Activated naive CD4-positive, alpha-beta T cell treated with anti-CD3 and anti-CD28 coated beads for 36 hours (primary cell): ENCODE data around the gene LRRC8C. TPM values are rescaled to one million over a fixed set of nuclear protein-coding genes. Genes with fewer than 3 reads are reported as not detected.

Experiments used
- CTCF ChIA-PET: fragments of 350-600 bp; sonication (Branson Sonifier 250); formaldehyde crosslinking; loops from one replicate; lab custom pipeline; 2021; ENCODE audit warnings: antibody characterized with exemption; lab: Charles Lee
- DNase-seq: peaks from one replicate; pipeline ENCODE4 v3.0.0-alpha.2; 2020
- H3K27ac Mint-ChIP-seq: one replicate; pipeline ENCODE4 v1.8.0; 2021; ENCODE audit warnings: mild to moderate bottlenecking, mixed read lengths
- H3K27me3 Mint-ChIP-seq: one replicate; pipeline ENCODE4 v1.8.0; 2021; ENCODE audit warnings: low read depth, mixed read lengths
- H3K36me3 Mint-ChIP-seq: one replicate; pipeline ENCODE4 v1.8.0; 2021; ENCODE audit warnings: low read depth, mixed read lengths
- H3K4me1 Mint-ChIP-seq: one replicate; pipeline ENCODE4 v1.8.0; 2021; ENCODE audit warnings: low read depth, mixed read lengths
- H3K4me3 Mint-ChIP-seq: one replicate; pipeline ENCODE4 v1.8.0; 2021; ENCODE audit warnings: mild to moderate bottlenecking, moderate library complexity, mixed read lengths
- H3K9me3 Mint-ChIP-seq: one replicate; pipeline ENCODE4 v1.8.0; 2021; ENCODE audit warnings: mixed read lengths
- intact Hi-C: fragments of 100-400 bp; cut with micrococcal nuclease; formaldehyde crosslinking; loops from one replicate; pipeline ENCODE4 v1.15.1; 2023
- total RNA-seq, 2 experiments: library from RNA; stranded (reverse); gene quantifications; one replicate each; pipeline ENCODE4 v1.2.3, GENCODE V29; 2021

The LRRC8C gene
- total RNA-seq, 2 experiments from 2014 or later = 13.6 TPM

GRCh38 chr1:89682611-89683010 lies 49.7 kb downstream of the LRRC8C start:
- H3K36me3 Mint-ChIP-seq = peaks cover 44% of the 10 kb centered on the region
- peaks cover 53% of the 10 kb centered on the region for H3K4me1 Mint-ChIP-seq
- peaks cover 5% of the 10 kb centered on the region for H3K9me3 Mint-ChIP-seq
- CTCF ChIA-PET = interaction anchor here (0.6 kb wide), 1 partner anchor 135 kb away, joined by 6 read pairs; no protein-coding TSS in a partner anchor
- DNase-seq = no peak
- no peak overlapping the region for H3K4me3 Mint-ChIP-seq
- intact Hi-C loops = no loop called here
- no peak overlapping the region for H3K27ac Mint-ChIP-seq
- H3K27me3 Mint-ChIP-seq = no peaks in the 10 kb centered on the region

- peak overlapping the region; percentile 79 for H3K27ac Mint-ChIP-seq
- CTCF ChIA-PET = no interaction called here
- DNase-seq = no peak
- H3K4me3 Mint-ChIP-seq = no peak overlapping the region
- intact Hi-C loops = no loop called here
- H3K9me3 Mint-ChIP-seq = peaks cover 5% of the 10 kb centered on the region
- H3K27me3 Mint-ChIP-seq = no peaks in the 10 kb centered on the region
- peaks cover 45% of the 10 kb centered on the region for H3K36me3 Mint-ChIP-seq
- H3K4me1 Mint-ChIP-seq = peaks cover 62% of the 10 kb centered on the region
Measured at GRCh38 chr1:89685461-89685860, 52.5 kb downstream of the LRRC8C start.

DNA sequence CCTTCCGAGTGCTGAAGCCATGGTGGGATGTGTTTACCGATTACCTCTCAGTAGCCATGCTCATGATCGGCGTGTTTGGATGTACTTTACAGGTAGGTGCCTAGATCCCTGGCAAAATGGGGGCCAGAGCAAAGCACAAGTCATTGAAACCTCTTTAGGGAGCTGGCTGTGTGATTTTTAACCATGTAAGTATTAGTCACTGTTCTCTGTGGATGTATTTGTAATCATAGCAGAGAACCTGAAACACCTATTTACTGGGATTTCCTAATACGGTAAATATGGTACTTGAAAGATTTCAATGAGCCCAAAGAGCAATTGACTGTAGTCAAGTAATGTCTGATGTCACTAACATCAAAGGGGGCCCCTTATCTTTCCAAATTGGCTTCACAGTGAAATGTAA lies 53.6 kb downstream of the LRRC8C start:
- H3K27ac Mint-ChIP-seq = peak overlapping the region; percentile 79
- CTCF ChIA-PET = interaction anchor here (0.8 to 1.3 kb wide), 3 partner anchors 11 to 77 kb away, joined by 3 to 4 read pairs (median 3); no protein-coding TSS in a partner anchor
- DNase-seq = peak; percentile 23
- H3K27me3 Mint-ChIP-seq = no peaks in the 10 kb centered on the region
- peaks cover 37% of the 10 kb centered on the region for H3K36me3 Mint-ChIP-seq
- no peaks in the 10 kb centered on the region for H3K9me3 Mint-ChIP-seq
- H3K4me3 Mint-ChIP-seq = no peak overlapping the region
- peaks cover 60% of the 10 kb centered on the region for H3K4me1 Mint-ChIP-seq
- intact Hi-C loops = loop anchor here (1.0 to 2.0 kb wide), 2 partner anchors 11 to 16 kb away; no protein-coding TSS in a partner anchor

DNA sequence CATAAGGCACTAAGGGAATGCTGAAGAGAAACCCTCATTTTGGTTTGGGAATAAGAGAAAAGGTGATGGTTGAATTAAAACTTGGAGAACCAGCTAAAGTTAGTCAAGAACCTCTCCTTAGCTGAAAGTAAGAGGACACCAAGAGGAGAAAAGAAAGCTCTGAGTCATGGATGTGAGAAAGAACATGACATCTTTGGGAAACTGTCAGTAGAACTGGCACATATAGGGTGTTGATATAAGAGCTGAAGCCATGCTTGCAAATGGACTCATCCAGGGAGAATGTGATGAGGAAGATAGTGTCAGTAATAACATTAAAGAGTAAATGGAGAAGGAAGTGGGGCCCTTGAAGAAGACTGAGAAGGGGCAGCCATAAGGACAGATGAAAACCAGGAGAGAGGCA lies 54.3 kb downstream of the LRRC8C start:
- DNase-seq = no peak
- peak overlapping the region; percentile 21 for H3K27ac Mint-ChIP-seq
- H3K27me3 Mint-ChIP-seq = no peaks in the 10 kb centered on the region
- intact Hi-C loops = loop anchor here (1.0 to 2.0 kb wide), 2 partner anchors 8 to 16 kb away; no protein-coding TSS in a partner anchor
- no peak overlapping the region for H3K4me3 Mint-ChIP-seq
- H3K4me1 Mint-ChIP-seq = peaks cover 65% of the 10 kb centered on the region
- peaks cover 36% of the 10 kb centered on the region for H3K36me3 Mint-ChIP-seq
- no peaks in the 10 kb centered on the region for H3K9me3 Mint-ChIP-seq
- CTCF ChIA-PET = interaction anchor here (0.7 to 1.3 kb wide), 5 partner anchors 9 to 87 kb away, joined by 3 to 4 read pairs (median 3); no protein-coding TSS in a partner anchor

DNA sequence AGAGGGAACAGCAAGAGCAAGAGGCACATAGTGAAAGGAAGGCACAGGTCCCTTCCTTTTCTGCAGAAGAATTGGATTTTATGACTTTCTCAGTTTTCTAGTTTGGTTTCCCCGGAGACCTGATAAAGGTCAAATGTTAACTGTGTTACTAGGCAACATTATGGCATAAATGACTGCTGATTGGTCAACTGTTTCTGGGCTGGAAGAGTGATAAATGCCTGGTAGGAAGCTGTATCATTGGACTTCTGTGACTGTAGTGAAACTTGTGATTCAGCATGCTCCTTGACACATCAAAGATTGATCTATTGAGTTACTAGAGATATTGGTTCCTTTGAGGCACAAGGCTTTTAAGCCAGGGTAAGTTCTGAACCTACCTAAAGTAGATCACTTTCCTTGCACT lies 55.7 kb downstream of the LRRC8C start:
- CTCF ChIA-PET = interaction anchor here (0.5 to 0.6 kb wide), 2 partner anchors 65 to 299 kb away, joined by 4 to 6 read pairs; no protein-coding TSS in a partner anchor
- H3K27ac Mint-ChIP-seq = peak overlapping the region; percentile 54
- H3K9me3 Mint-ChIP-seq = no peaks in the 10 kb centered on the region
- H3K4me3 Mint-ChIP-seq = no peak overlapping the region
- intact Hi-C loops = loop anchor here (1.0 kb wide), 2 partner anchors 36 to 52 kb away; no protein-coding TSS in a partner anchor
- H3K36me3 Mint-ChIP-seq = peaks cover 38% of the 10 kb centered on the region
- DNase-seq = no peak
- peaks cover 78% of the 10 kb centered on the region for H3K4me1 Mint-ChIP-seq
- H3K27me3 Mint-ChIP-seq = no peaks in the 10 kb centered on the region

DNA sequence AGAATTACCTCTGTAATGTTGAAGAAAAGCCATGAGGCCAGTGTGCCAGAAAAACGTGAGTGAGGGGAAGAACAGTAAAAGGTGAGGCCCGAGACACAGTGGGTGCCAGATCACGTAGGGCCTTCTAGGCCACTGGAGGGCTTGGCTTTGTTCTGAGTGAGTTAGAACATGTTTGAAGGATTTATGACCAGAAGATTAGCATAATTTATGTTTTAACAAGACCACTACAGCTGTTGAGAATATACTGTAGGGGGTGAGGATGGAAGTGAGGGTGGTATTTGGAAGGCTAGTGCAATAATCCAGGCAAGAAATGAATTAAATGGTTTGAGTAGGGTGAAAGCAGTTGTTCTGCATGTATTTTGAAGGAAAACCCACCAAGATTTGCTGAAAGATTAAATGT lies 56.3 kb downstream of the LRRC8C start:
- no peak for DNase-seq
- H3K27me3 Mint-ChIP-seq = no peaks in the 10 kb centered on the region
- H3K4me1 Mint-ChIP-seq = peaks cover 82% of the 10 kb centered on the region
- no peaks in the 10 kb centered on the region for H3K9me3 Mint-ChIP-seq
- H3K27ac Mint-ChIP-seq = peak overlapping the region; percentile 54
- H3K36me3 Mint-ChIP-seq = peaks cover 43% of the 10 kb centered on the region
- intact Hi-C loops = no loop called here
- no peak overlapping the region for H3K4me3 Mint-ChIP-seq
- CTCF ChIA-PET = interaction anchor here (0.5 to 0.6 kb wide), 2 partner anchors 65 to 298 kb away, joined by 4 to 6 read pairs; no protein-coding TSS in a partner anchor

GRCh38 chr1:89690595-89690994 lies 57.7 kb downstream of the LRRC8C start:
- no peak for DNase-seq
- Mint-ChIP-seq H3K36me3 (peaks cover 41% of the 10 kb centered on the region), H3K27me3 (no peaks in the 10 kb centered on the region), H3K4me1 (peaks cover 85% of the 10 kb centered on the region), H3K9me3 (no peaks in the 10 kb centered on the region), H3K4me3 (no peak overlapping the region), H3K27ac (no peak overlapping the region)
- CTCF ChIA-PET = interaction anchor here (0.7 kb wide), 1 partner anchor 9 kb away, joined by 4 read pairs; no protein-coding TSS in a partner anchor
- intact Hi-C loops = no loop called here

DNA sequence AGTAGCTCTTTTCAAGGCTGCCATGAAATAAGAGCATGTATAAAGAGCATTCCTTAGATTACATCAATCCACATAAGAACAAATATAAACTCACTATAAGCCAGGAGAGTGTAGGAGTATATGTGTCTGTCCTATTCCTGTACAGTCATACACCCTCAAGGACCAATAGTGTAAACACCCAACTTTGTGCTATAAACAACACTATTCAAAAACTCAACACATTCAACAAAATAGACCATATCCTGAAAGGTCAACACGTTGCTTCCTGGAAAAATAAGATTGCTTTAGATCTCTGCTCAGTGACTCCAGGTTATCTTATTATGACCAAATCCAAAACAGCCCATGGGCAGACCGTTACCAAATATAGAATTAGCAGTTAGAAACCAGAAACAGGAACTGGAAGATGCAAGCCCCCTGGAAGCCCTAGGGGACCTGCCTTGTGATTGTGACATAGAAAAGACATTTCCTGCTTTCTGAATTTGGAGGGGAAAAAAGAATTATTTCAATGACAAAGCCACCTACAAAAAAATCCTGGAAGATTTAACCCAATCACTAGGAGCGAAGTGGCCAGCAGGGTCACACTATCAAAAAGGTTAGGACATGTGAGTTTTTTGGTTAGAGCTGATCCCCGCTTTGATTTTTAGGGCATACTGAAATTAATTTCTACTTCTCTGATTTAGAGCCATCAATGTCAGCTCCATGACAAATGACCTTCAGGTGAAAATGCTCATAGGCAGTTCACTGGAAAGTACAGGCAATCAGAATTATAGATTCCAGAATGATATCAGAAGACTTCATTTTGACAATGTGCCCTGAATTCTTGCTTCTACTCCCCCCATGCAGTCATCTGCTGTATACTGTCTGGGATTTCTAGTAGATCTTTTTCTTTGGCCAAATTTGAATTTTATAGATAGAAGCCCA lies 59.9 kb downstream of the LRRC8C start:
- intact Hi-C loops = no loop called here
- DNase-seq = no peak
- no peak overlapping the region for H3K4me3 Mint-ChIP-seq
- CTCF ChIA-PET = interaction anchor here (1.2 kb wide), 2 partner anchors 10 to 24 kb away, joined by 3 read pairs; no protein-coding TSS in a partner anchor
- peaks cover 84% of the 10 kb centered on the region for H3K4me1 Mint-ChIP-seq
- H3K9me3 Mint-ChIP-seq = no peaks in the 10 kb centered on the region
- H3K36me3 Mint-ChIP-seq = peaks cover 35% of the 10 kb centered on the region
- no peaks in the 10 kb centered on the region for H3K27me3 Mint-ChIP-seq
- peak overlapping the region; percentile 13 for H3K27ac Mint-ChIP-seq

DNA sequence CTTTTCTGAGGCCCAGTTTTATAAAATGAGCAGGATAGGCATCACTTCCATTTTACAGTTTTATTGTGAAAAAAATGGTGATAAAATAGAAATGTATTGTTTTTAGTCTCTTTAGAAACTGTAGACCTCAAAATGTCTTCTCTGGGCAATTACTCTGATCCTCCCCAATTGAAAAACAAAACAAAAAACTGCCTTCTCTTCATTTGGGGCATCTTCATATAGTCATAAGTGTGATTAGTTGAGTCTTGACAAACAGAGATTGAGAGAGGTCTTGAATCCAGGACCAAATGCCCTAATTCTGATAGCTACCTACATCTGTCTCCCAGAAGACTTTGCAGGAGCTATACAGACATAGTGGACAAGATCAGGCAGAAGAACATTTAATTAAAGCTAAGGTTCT lies 62.9 kb downstream of the LRRC8C start:
- Mint-ChIP-seq H3K27me3 (no peaks in the 10 kb centered on the region), H3K36me3 (peaks cover 40% of the 10 kb centered on the region), H3K4me1 (peaks cover 92% of the 10 kb centered on the region), H3K9me3 (no peaks in the 10 kb centered on the region), H3K27ac (peak overlapping the region; percentile 72), H3K4me3 (no peak overlapping the region)
- no peak for DNase-seq
- CTCF ChIA-PET = interaction anchor here (0.6 to 1.4 kb wide), 7 partner anchors 9 to 67 kb away, joined by 3 to 6 read pairs (median 4); no protein-coding TSS in a partner anchor
- intact Hi-C loops = loop anchor here (1.0 to 2.0 kb wide), 5 partner anchors 9 to 67 kb away; no protein-coding TSS in a partner anchor

GRCh38 chr1:89697383-89697782 lies 64.5 kb downstream of the LRRC8C start:
- CTCF ChIA-PET = interaction anchor here (1.3 to 2.3 kb wide), 2 partner anchors 66 kb away, joined by 4 to 16 read pairs; no protein-coding TSS in a partner anchor
- peak overlapping the region; percentile 88 for H3K27ac Mint-ChIP-seq
- no peaks in the 10 kb centered on the region for H3K27me3 Mint-ChIP-seq
- DNase-seq = no peak
- H3K36me3 Mint-ChIP-seq = peaks cover 48% of the 10 kb centered on the region
- H3K9me3 Mint-ChIP-seq = no peaks in the 10 kb centered on the region
- peaks cover 92% of the 10 kb centered on the region for H3K4me1 Mint-ChIP-seq
- no peak overlapping the region for H3K4me3 Mint-ChIP-seq
- intact Hi-C loops = no loop called here

DNA sequence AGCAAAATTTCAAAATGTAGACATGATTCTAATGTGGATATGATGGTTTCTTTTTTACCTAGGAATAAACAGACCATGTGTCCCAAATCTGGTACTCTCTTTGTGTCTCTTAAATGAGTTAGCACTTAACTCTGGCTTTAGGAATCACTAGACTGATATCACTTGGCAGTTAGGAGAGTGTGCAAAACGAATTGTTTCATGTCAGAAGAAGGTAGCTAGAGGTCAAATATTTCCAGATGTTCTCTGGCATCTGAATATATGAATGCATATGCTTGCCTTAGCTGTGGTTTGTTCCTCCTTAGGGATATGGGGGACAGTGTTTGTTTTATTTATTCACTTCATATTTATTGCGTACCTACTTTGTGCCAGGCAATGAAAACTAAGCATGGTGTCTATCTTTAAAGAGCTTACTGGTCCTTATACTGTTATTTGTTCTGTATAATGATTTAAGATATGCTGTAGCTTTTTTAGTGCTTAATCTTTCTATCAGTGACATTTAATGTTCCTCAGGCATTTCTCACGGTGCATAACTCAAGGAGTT lies 65.2 kb downstream of the LRRC8C start:
- peaks cover 87% of the 10 kb centered on the region for H3K4me1 Mint-ChIP-seq
- no peak overlapping the region for H3K4me3 Mint-ChIP-seq
- peak overlapping the region; percentile 88 for H3K27ac Mint-ChIP-seq
- no peaks in the 10 kb centered on the region for H3K27me3 Mint-ChIP-seq
- no peaks in the 10 kb centered on the region for H3K9me3 Mint-ChIP-seq
- H3K36me3 Mint-ChIP-seq = peaks cover 49% of the 10 kb centered on the region
- CTCF ChIA-PET = interaction anchor here (1.1 to 2.3 kb wide), 3 partner anchors 65 to 67 kb away, joined by 4 to 16 read pairs (median 4); no protein-coding TSS in a partner anchor
- intact Hi-C loops = no loop called here
- DNase-seq = no peak

- H3K9me3 Mint-ChIP-seq = no peaks in the 10 kb centered on the region
- H3K4me1 Mint-ChIP-seq = peaks cover 83% of the 10 kb centered on the region
- H3K27me3 Mint-ChIP-seq = no peaks in the 10 kb centered on the region
- H3K4me3 Mint-ChIP-seq = no peak overlapping the region
- H3K36me3 Mint-ChIP-seq = peaks cover 51% of the 10 kb centered on the region
- intact Hi-C loops = loop anchor here (1.0 kb wide), 1 partner anchor 21 kb away; no protein-coding TSS in a partner anchor
- H3K27ac Mint-ChIP-seq = peak overlapping the region; percentile 88
- CTCF ChIA-PET = interaction anchor here (1.1 to 2.3 kb wide), 3 partner anchors 64 to 67 kb away, joined by 4 to 16 read pairs (median 4); no protein-coding TSS in a partner anchor
- no peak for DNase-seq
Measured at GRCh38 chr1:89698624-89699023, 65.7 kb downstream of the LRRC8C start.
